AG20443 (cell line): Measurements from ENCODE around the gene ARHGAP8.

Source experiments
- DNase-seq: peaks from one replicate; pipeline ENCODE4 v3.0.0; 2012; ENCODE audit warnings: low spot score, mixed read lengths

The ARHGAP8 gene

GRCh38 chr22:44804327-44804726, 52.0 kb downstream of the ARHGAP8 start:
- DNase-seq: no peak

GRCh38 chr22:44805711-44806110, 53.3 kb downstream of the ARHGAP8 start:
- no peak for DNase-seq

GRCh38 chr22:44807232-44807631, 54.9 kb downstream of the ARHGAP8 start:
- DNase-seq: no peak

- no peak for DNase-seq
Measured at GRCh38 chr22:44807915-44808690, 55.7 kb downstream of the ARHGAP8 start.

- DNase-seq: no peak
Measured at GRCh38 chr22:44809456-44809855, 57.1 kb downstream of the ARHGAP8 start.

GRCh38 chr22:44811141-44811540, 58.8 kb downstream of the ARHGAP8 start:
- DNase-seq: no peak

GRCh38 chr22:44813416-44813815, 61.0 kb downstream of the ARHGAP8 start:
- no peak for DNase-seq

GRCh38 chr22:44814266-44815098, 62.1 kb downstream of the ARHGAP8 start:
- no peak for DNase-seq

- DNase-seq: no peak
Measured at GRCh38 chr22:44815099-44816070, 63.0 kb downstream of the ARHGAP8 start.

GRCh38 chr22:44816141-44816540, 63.8 kb downstream of the ARHGAP8 start:
- no peak for DNase-seq

- no peak for DNase-seq
Measured at GRCh38 chr22:44818727-44819126, 66.4 kb downstream of the ARHGAP8 start.

- no peak for DNase-seq
Measured at GRCh38 chr22:44819966-44820631, 67.7 kb downstream of the ARHGAP8 start.

- DNase-seq: no peak
Measured at GRCh38 chr22:44821741-44822475, 69.5 kb downstream of the ARHGAP8 start.

- no peak for DNase-seq
Measured at GRCh38 chr22:44822534-44822933, 70.2 kb downstream of the ARHGAP8 start.

- no peak for DNase-seq
Measured at GRCh38 chr22:44823396-44823795, 71.0 kb downstream of the ARHGAP8 start.

GRCh38 chr22:44823806-44824205, 71.4 kb downstream of the ARHGAP8 start:
- DNase-seq: no peak

GRCh38 chr22:44824271-44824670, 71.9 kb downstream of the ARHGAP8 start:
- DNase-seq: no peak

- no peak for DNase-seq
Measured at GRCh38 chr22:44825310-44826150, 73.2 kb downstream of the ARHGAP8 start.

GRCh38 chr22:44827666-44828190, 75.4 kb downstream of the ARHGAP8 start:
- DNase-seq: no peak

GRCh38 chr22:44828193-44828592, 75.8 kb downstream of the ARHGAP8 start:
- DNase-seq: peak; percentile 65
